HG03442 (cell line): ENCODE measurements around the gene SRL.
A peak's percentile ranks its signal among the peaks of the same experiment; 100 is the strongest.

Source experiments
- ATAC-seq: cut with Tn5 transposase; IDR thresholded peaks from one replicate; pipeline ENCODE4 v1.9.1; 2021; ENCODE audit warnings: mild to moderate bottlenecking, moderate library complexity; ENCODE audit not compliant: unreplicated experiment

The SRL gene

DNA sequence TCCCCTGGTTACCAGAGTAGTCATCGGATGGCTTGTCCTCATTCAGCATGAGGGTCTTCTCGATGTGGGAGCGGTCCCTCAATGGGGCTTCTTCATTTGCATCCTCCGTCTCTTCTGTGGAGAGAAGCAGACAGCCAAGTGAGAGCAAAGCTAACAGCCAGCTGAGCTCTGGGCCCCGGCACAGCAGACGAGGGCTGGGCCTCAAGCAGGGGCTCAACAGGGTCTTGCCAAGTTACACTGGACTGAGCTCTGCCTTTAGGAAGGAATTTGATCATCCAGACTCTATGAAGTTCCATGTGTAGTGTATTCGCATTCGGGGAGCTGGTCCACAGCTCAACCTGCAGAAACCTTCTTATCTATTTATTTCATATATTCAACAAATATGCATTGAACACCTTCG is 37.4 kb downstream of the SRL start:
- ATAC-seq = no peak

DNA sequence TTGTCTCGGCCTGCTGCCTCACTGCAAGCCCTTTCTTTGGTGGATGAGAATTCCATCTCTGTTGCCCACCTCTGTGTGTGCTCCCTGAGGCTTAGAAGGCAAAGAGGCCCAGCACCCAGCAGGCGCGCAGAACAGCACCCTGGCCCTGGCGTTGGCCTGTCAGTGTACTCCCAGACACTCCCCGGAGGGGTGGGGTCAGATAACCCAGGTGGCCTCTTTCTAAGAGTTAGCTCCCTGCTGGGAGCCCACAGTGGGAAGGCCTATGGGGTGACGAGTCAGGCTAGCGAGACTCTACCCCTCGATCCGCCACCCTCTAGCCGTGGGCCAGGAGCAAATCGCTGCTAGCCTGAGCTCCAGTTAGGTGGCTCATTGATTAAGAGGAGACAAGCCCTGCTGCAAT is 38.1 kb downstream of the SRL start:
- no peak for ATAC-seq

DNA sequence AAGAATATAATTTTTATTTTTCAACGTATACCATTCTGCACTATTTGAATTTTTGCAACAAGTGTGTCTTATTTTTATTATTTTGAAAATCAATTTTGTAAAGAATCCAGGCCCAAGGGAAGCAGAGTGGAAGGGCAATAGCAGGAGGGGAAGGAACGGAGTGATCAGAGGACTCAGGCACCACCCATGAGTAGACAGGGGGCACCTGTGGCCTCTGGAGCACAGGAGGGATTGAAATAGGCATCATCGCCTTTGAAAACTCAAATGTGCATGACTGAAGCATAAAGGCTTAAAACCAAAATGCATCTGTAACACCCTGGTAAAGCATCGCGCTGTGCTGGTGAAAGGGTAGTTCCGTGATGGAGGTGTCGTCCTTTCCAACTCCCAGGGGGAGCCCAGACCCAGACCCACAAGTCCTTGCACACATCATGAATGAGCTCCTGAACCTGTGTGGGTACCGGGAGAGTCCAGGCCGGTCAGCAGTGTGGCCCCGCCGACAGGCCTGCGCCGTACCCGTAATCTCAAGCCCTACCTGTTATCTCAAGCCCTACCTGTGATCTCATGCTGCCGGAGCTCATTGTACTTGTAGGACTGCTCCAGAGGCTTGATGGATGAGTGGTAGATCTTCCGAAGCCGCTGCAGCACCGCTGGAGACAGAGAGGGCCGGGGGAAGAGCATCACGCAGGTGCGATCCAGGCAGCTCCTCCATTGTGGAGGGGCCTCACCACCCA is 39.1 kb downstream of the SRL start:
- no peak for ATAC-seq

DNA sequence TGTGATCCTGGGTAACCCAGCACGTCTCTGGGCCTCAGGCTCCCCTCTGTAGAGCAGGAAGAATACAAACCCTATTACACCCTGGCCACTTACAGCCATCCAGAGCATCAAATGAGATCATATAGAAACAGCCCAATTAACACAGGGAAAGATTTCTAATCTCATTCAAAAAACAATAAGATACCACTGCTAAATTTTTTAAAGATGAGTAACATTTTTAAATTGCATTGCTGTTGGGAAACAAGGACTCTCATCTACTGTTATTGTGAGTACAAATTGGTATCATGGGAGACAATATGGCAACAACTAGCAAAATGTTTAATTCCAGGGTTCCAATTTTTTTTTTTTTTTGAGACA is 41.1 kb downstream of the SRL start:
- ATAC-seq = no peak

DNA sequence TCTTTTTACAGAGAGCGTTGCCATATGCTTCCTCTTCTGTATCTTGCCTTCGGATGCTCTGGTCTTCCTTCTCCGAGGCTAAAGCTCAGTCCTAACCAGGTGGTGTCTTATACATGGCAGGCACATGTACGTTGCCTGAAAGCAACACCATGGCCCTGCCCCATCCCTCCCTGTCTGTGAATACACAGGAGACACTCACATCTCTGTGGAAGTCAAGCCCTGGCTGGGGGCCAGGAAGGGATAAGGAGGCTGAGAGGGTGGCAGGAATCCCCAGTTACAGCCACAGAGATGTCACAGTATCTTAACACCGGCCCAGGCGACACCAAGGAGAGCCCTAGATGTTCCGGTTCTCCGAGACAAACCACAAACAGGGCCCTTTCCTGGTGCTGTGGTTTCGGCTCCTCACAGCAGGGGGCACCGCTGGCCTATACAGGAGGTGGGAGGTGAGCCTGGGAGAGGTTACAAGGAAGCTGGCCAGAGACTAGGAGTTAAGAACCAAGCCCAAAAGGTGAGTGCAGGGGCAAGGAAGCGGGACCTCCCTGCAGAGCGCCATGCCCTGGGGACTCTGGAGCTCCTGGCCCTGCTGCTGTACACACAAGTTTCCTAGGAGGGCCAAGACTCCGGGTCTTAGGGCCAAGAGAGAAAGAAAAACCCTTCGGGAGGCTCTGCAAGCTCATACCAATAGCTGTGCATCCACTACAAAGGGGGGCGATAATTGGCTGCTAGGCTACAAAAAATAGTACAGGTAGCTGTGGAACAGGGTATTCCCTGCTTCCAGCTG is 41.7 kb downstream of the SRL start:
- ATAC-seq = no peak

DNA sequence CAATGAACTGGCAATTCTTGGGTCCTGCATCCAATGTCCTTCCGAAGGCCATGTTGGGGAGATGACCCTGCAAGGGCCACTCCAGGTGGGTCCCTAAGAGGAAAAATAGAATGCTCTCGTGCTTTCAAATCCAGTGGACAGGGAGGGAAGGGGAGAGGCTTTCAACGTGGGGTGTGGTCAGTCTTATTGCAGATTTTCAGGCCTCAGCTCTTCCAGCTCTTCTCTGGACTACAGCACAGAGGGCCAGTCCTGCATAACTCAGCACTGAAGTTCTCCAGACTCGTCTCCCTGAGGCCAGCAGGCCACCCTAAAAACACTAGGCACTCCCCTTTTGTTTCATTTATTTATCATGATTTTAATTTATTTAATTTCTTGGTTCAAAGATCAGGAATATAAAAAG is 43.1 kb downstream of the SRL start:
- no peak for ATAC-seq

DNA sequence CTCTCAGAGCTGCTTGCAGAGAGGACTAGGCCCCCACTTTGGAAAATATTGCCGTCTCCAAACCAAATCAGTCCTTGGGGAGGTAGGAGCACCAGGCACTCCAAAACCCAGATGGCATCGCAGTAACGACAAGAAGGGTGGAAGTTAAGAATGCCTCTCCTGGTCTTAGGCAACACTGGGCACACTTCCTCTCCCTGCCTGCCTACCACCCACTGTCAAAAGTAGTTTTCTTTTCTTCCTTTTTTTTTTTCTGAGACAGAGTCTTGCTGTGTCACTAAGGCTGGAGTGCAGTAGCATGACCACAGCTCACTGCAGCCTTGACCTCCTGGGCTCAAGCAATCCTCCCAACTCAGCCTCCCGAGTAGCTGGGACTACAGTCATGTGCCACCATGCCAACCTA is 47.2 kb downstream of the SRL start:
- ATAC-seq = no peak

DNA sequence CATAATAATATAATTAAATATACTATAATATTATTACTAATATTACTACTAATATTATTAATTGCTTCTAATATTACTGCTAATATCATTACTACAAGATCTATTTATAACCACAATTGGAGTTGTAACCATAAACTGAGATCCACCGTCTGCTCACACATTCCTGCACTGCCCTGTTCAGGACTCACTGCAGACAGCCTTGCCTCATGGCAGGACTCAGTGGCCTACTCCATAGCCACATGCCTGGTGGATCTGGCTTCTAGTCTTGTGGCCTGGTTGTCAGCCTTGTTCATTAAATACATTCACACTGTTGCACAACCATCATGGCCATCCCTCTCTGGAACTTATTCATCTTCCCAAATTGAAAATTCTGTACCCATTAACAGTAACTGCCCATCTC is 48.0 kb downstream of the SRL start:
- no peak for ATAC-seq

DNA sequence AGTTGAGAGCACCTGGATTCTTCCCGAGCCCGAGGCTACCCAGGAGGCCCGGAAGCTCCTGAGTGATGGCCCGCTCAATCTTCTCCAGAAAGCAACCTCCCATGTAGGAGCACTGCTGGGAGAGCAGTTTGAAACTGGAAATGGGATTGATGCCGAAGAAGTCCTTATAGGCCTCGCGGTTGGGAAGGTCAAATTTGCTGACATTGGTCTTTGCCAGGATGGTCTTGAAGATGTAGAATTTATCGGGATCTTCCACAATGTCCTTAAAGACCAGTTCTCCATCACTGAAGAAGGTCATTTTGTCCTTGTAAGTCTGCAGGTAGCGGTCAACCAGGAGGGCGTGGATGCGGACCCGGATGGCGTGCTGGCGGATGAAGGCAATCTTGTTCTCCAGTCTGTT is 49.7 kb downstream of the SRL start:
- no peak for ATAC-seq

DNA sequence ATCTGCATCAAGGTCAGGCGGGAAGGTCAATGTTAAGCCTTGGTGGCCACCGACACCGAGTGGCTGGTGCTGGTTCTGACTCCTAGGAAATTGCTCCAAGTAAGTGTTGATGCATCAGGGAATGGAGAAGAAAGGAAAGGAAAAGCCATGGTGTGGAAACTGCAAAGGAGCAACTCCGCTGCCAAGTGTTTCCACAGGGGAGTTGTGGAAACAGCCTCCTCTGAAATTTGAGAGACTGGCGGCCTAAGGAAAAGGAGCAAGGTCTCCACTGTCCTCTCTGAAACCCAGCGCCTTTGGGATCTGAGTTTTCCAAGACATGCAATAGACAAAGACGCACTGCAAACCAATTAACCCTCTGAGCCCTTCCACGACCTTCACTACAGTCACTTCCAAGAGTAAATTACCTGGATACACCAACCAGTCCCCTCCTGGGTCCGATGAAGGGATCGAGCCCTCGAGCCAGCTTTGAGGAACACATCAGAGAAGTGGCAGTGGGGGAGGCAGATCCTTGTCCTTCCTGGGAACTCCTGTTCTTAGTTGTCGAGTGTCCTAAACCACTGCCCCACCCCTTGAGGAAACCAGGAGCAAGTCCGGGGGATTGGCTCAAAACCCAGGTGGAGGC is 51.1 kb downstream of the SRL start:
- ATAC-seq = no peak

DNA sequence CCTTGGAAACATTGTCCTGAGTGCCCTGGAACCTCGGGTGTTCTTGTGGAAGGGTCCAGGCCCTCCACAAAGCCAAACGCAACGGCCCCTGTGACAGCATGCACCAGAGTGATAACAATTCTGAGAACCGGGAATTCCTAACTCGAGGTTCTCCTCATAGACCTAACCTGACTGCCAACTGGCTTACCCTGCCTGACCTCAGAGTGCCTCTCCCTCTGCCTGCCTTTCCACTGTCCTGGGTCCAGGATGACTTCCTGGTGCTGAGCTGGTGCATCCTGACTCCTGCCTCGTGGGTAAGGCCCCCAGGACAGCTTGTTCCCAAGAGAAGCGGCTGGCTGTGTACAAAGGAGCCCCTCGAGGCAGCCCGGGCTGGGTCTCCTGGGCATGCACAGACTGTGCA is 51.8 kb downstream of the SRL start:
- ATAC-seq = no peak

DNA sequence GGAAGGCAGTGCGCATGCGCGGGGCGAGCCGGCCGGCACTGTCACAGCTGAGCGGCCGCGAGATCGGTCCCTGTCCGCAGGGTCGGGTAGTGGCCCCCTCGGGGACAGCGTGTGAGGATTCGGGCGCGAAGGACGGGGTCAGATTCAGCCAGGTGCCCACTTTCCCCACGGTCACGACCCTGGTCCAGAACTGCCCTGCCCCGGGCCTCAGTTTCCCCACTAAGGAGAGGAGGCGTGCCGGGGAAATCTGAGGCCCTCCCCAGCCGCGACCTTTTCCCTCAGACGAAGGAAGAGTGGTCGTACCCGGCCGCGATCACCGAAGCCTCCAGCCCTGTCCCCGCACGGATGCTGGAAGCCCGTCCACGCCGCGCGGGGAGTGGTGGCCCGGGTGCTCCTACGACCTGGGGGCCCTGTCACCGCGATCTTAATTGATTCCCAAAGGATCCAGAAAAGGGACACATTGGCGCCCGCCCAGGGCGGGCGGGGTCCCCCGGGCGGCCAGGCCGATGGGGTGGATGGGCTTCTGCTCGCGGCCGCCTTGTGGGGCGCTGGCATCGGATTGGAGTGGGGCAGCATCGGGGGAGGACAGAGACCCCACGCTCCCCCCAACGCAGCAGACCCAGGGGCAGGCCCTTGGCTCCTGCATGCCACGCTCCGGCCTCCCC is 57.7 kb downstream of the SRL start:
- ATAC-seq = no peak

DNA sequence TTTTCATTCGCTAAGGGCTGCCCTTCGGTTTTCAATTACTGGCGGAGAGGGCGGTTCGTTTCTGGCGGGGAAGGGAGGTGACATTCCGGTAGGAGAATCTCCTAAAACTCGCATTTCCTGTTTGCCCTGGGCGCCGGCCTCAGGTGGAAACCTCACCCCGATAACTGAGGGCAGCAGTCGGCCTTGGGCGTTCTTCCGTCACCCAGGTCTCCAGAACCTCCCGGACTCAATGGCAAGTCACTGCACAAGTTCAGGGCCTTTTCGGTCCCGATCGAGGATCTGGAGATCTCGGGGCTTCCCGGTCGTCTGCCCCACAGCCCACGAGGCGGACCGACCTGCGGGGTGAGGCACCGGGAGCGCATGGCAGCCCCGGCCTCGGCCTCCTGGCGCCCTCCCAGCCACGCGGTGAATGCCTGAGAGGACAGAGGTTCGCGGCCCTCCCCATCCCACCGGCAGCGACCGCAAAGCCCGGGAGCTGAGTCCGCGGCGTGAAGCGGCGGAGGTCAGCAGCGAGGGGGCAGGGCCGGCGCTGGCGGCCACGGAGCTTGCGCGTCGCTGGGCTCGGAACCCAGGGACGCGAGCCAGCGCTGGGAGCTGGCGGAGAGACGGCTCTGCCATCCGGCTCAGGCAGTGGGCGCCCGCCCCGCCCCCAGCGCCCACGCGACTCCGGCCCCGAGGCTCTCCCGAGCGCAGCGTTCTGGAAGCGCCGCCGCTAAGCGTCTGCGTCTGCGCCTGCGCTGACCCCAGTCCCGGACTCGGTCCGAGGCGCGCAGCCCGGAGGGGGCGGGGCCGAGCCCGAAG is 58.4 kb downstream of the SRL start:
- ATAC-seq = peak; percentile 84

DNA sequence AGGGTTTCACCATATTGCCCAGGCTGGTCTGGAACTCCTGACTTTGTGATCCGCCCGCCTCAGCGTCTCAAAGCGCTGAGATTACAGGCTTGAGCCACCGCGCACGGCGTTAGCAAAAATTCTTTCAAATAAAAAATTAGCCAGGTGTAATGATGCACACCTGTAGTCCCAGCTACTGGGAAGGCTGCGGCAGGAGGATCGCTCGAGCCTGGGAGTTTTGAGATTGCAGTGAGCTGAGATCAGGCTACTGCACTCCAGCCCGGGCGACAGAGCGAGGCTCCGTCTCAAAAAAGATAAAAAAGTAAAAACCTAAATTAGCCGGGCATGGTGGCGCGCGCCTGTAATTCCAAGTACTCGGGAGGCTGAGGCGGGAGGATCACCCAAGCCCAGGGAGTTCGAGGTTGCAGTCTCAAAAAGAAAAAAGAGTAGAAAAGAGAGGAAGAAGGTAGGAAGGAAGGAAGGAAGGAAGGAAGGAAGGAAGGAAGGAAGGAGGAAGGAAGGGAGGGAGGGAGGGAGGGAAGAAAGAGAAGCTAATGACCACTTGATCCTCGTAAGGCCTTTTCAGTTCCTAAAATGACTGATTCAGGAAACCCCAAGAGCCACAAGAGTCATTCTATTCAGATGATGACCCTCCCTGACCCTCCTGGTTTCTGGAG is 59.2 kb downstream of the SRL start:
- ATAC-seq = peak; percentile 30

DNA sequence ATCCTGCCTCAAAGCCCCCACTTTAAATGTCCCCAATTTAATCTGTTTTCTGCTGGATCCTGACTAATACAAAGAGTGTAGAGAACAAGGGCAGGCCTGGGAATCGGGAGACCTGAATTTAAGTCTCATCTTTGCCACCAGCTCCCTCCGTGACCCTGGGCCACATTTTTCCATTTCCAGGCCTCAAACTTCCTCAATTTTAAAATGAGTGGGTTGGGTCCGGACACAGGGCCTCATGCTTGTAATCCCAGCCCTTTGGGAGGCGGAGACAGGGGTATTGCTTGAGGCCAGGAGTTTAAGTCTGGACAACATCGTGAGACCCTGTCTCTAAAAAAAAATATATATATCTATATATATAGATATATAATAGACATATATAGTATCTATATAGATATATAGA is 61.4 kb downstream of the SRL start:
- no peak for ATAC-seq

DNA sequence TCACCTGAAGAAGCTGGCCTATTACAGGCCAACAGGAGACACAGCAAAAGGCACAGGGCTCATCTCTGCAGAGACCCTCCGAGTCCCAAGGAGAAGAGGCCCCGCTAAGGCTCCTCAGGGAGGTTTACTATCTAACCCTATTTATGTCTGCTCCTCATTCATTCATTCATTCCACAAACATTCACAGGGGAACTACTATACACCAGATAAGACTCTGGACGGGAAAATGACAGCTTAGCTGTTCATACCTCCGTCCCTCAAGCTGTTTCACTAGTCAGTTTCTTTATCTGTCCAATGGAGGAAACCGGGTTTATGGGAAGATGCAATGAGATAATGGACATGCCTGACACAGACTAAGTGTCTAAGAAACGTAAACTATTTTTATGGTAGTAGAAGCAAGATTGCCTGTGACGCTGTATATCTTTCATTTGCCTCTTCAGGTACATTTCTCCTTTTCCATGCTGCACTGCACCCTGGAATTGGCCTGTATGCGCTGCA is 62.1 kb downstream of the SRL start:
- ATAC-seq = no peak

DNA sequence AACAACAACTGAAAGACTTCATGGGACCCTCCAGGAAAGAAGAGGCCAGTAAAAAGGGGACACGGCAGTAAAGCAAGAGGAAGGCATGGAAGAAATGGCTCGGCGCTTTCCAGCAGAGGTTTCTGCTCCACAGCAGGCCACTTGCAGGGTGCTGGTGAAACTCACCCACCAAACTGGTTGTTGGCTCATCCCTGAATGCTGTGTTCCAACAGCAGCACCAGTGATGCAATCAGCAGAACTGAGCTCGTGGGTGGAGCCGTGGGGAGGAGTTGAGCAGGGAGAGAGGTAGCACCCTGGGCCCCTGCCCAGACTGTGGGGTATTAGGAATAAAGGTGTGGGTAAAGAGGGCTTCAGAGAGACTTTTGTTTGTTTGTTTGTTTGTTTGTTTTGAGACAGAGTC is 62.9 kb downstream of the SRL start:
- ATAC-seq = no peak

DNA sequence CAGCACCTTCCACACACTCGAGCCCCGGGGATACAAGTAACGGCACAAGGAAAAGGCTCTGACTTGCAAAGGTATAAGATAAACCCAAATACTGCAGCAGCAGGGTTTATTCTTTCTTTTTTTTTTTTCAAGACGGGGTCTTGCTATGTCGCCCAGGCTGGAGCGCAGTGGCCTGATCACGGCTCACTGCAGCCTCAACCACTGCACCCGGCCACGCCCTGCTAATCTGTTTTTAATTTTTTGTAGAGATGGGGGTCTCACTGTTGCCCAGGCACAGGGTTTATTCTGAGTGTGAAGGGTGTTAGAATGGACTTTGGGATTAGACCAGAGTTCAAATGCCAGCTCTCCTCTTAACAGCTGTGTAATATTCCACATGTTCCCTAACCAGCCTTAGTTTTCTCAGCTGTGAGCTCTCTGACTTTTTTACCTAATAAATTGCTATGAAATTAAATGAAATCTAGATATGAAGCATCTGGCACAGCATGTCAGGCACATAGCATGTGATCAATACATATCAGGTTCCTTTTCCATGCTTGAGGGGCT is 63.3 kb downstream of the SRL start:
- ATAC-seq = no peak

DNA sequence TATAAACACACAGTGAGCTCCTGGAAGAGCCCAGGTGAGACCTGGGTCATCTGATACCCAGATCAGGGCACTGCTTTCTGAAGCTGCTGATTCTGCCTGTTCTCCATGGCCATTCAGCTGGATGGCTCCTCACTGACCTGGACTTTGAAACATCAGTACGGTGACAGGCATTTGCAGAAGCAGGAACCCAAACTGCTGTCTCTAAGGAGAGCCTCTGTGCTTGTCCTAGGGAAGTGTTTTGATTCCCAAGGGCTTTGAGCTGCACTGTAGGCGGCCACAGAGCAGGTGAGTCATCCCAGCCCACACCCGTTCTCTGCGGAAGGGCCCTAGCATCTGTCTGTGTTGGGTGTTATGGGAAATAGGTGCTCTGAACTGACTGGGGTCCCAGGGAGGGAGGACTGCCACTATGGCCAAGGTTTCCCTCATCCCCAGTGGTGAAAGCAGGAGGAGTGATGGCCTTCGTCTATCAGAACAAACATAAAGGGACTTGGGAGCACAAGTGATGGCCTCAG is 64.9 kb downstream of the SRL start:
- peak; percentile 79 for ATAC-seq

DNA sequence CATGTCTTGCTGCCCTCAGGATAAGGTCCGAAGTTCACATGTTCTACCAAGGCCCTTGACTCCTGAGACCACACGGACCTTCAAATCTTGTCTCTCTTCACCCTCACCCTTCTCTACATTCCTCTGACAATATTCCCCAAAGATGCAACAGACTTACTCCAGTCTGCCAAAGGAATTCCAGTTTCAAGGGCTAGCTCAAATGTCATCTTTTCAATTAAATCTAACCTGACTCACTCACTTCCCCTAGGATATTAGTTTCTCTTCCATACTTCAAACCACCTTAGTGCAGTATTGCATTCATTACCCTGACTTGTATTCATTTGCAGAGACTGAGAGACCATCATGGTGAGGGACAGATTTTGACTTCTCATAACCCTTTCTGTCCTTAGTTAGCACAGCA is 66.0 kb downstream of the SRL start:
- ATAC-seq = no peak
